Measurements from ENCODE around the gene SIRT5. TPM values are rescaled to one million over a fixed set of nuclear protein-coding genes. Genes with fewer than 3 reads are reported as not detected.
A peak's percentile ranks its signal among the peaks of the same experiment; 100 is the strongest.

The SIRT5 gene
- total and polyA plus RNA-seq, 4 donors = 5.9 to 11.3 (median 8.0) TPM

GRCh38 chr6:13561624-13562267 lies 12.7 kb upstream of the SIRT5 start:
- no peak for TF ChIP-seq CTCF (IDR thresholded peaks at IDR 0.05; ENCODE audit: control extremely low read depth, extremely low read depth)
- no peaks in the 10 kb centered on the region for H3K4me1 ChIP-seq (ENCODE audit: control insufficient read depth in 5 of 5, insufficient read depth in 5 of 5, low read length in 5 of 5)
- no peak overlapping the region for H3K4me3 ChIP-seq
- H3K9me3 ChIP-seq (ENCODE audit: control insufficient read depth in 4 of 4, insufficient read depth in 3 of 4, low read length in 3 of 4) = no peaks in the 10 kb centered on the region
- WGBS, 2 donors = 31 to 46% methylated on average over 10 of the region's 10 CpGs
- no peaks in the 10 kb centered on the region for H3K36me3 ChIP-seq (ENCODE audit: control insufficient read depth in 4 of 4, insufficient read depth in 4 of 4, low read length in 4 of 4)
- no peaks in the 10 kb centered on the region for H3K27me3 ChIP-seq (ENCODE audit: control insufficient read depth in 3 of 3, insufficient read depth in 3 of 3, low read length in 2 of 3)
- no peak for ATAC-seq (ENCODE audit: insufficient read depth, low FRiP score)
- H3K27ac ChIP-seq (ENCODE audit: low read depth in 1 of 2, low read length in 1 of 2) = peak overlapping the region in 1 of 2 donors; percentile 42
- H3K9ac ChIP-seq (ENCODE audit: insufficient read depth in 1 of 2, low read length in 2 of 2) = no peak overlapping the region
- no peak for DNase-seq

- WGBS, 2 donors = 76 to 82% methylated on average over 1 of the region's 1 CpG
- no peaks in the 10 kb centered on the region for H3K36me3 ChIP-seq (ENCODE audit: control insufficient read depth in 4 of 4, insufficient read depth in 4 of 4, low read length in 4 of 4)
- H3K4me3 ChIP-seq = no peak overlapping the region
- H3K27ac ChIP-seq (ENCODE audit: low read depth in 1 of 2, low read length in 1 of 2) = no peak overlapping the region
- H3K9ac ChIP-seq (ENCODE audit: insufficient read depth in 1 of 2, low read length in 2 of 2) = no peak overlapping the region
- no peak for TF ChIP-seq CTCF (IDR thresholded peaks at IDR 0.05; ENCODE audit: control extremely low read depth, extremely low read depth)
- DNase-seq = no peak
- ATAC-seq (ENCODE audit: insufficient read depth, low FRiP score) = no peak
- no peaks in the 10 kb centered on the region for H3K4me1 ChIP-seq (ENCODE audit: control insufficient read depth in 5 of 5, insufficient read depth in 5 of 5, low read length in 5 of 5)
- no peaks in the 10 kb centered on the region for H3K27me3 ChIP-seq (ENCODE audit: control insufficient read depth in 3 of 3, insufficient read depth in 3 of 3, low read length in 2 of 3)
- no peaks in the 10 kb centered on the region for H3K9me3 ChIP-seq (ENCODE audit: control insufficient read depth in 4 of 4, insufficient read depth in 3 of 4, low read length in 3 of 4)
These were observed 11.4 kb upstream of the SIRT5 start for GRCh38 chr6:13563009-13563408.

- Histone ChIP-seq H3K4me3 (no peak overlapping the region), H3K9ac (ENCODE audit: insufficient read depth in 1 of 2, low read length in 2 of 2) (no peak overlapping the region), H3K9me3 (ENCODE audit: control insufficient read depth in 4 of 4, insufficient read depth in 3 of 4, low read length in 3 of 4) (no peaks in the 10 kb centered on the region), H3K27me3 (ENCODE audit: control insufficient read depth in 3 of 3, insufficient read depth in 3 of 3, low read length in 2 of 3) (peaks cover 0 to 6% (median 0%) of the 10 kb centered on the region in 3 donors), H3K4me1 (ENCODE audit: control insufficient read depth in 5 of 5, insufficient read depth in 5 of 5, low read length in 5 of 5) (no peaks in the 10 kb centered on the region), H3K36me3 (ENCODE audit: control insufficient read depth in 4 of 4, insufficient read depth in 4 of 4, low read length in 4 of 4) (no peaks in the 10 kb centered on the region), H3K27ac (ENCODE audit: low read depth in 1 of 2, low read length in 1 of 2) (no peak overlapping the region)
- no peak for ATAC-seq (ENCODE audit: insufficient read depth, low FRiP score)
- WGBS, 2 donors = 93 to 98% methylated on average over 4 of the region's 4 CpGs
- TF ChIP-seq CTCF (IDR thresholded peaks at IDR 0.05; ENCODE audit: control extremely low read depth, extremely low read depth) = no peak
- DNase-seq = no peak
These were observed 8.5 kb upstream of the SIRT5 start for GRCh38 chr6:13565921-13566320.

GRCh38 chr6:13566500-13566899 lies 7.9 kb upstream of the SIRT5 start:
- WGBS, 2 donors = 97% methylated on average over 3 of the region's 3 CpGs
- no peak for DNase-seq
- Histone ChIP-seq H3K9me3 (ENCODE audit: control insufficient read depth in 4 of 4, insufficient read depth in 3 of 4, low read length in 3 of 4) (no peaks in the 10 kb centered on the region), H3K27ac (ENCODE audit: low read depth in 1 of 2, low read length in 1 of 2) (no peak overlapping the region), H3K9ac (ENCODE audit: insufficient read depth in 1 of 2, low read length in 2 of 2) (no peak overlapping the region), H3K4me1 (ENCODE audit: control insufficient read depth in 5 of 5, insufficient read depth in 5 of 5, low read length in 5 of 5) (no peaks in the 10 kb centered on the region), H3K4me3 (no peak overlapping the region), H3K27me3 (ENCODE audit: control insufficient read depth in 3 of 3, insufficient read depth in 3 of 3, low read length in 2 of 3) (peaks cover 0 to 6% (median 0%) of the 10 kb centered on the region in 3 donors), H3K36me3 (ENCODE audit: control insufficient read depth in 4 of 4, insufficient read depth in 4 of 4, low read length in 4 of 4) (no peaks in the 10 kb centered on the region)
- no peak for ATAC-seq (ENCODE audit: insufficient read depth, low FRiP score)
- no peak for TF ChIP-seq CTCF (IDR thresholded peaks at IDR 0.05; ENCODE audit: control extremely low read depth, extremely low read depth)

All from lung (tissue), 12 donors.